ENCODE measurements around the gene ZCCHC2. TPM values are rescaled to one million over a fixed set of nuclear protein-coding genes. Genes with fewer than 3 reads are reported as not detected.

Gene ZCCHC2
- total RNA-seq, 1 donor from 2014 or later: 18.5 TPM

- no peak for TF ChIP-seq CTCF (IDR thresholded peaks at IDR 0.05; ENCODE audit: unreplicated experiment)
- Mint-ChIP-seq H3K36me3 (ENCODE audit: insufficient read depth) (peaks cover 2% of the 10 kb centered on the region), H3K27ac (no peak overlapping the region), H3K4me1 (ENCODE audit: low read depth) (no peaks in the 10 kb centered on the region), H3K4me3 (ENCODE audit: low read depth) (no peak overlapping the region), H3K27me3 (no peaks in the 10 kb centered on the region), H3K9me3 (ENCODE audit: low read depth) (peaks cover 24% of the 10 kb centered on the region)
- no peak for DNase-seq (ENCODE audit: low spot score, unreplicated experiment)
These were observed 10.3 kb upstream of the ZCCHC2 start for GRCh38 chr18:62512532-62512931.

- no peaks in the 10 kb centered on the region for H3K27me3 Mint-ChIP-seq
- H3K36me3 Mint-ChIP-seq (ENCODE audit: insufficient read depth): peaks cover 2% of the 10 kb centered on the region
- H3K9me3 Mint-ChIP-seq (ENCODE audit: low read depth): peaks cover 24% of the 10 kb centered on the region
- H3K4me3 Mint-ChIP-seq (ENCODE audit: low read depth): no peak overlapping the region
- no peak overlapping the region for H3K27ac Mint-ChIP-seq
- TF ChIP-seq CTCF (IDR thresholded peaks at IDR 0.05; ENCODE audit: unreplicated experiment): no peak
- no peak for DNase-seq (ENCODE audit: low spot score, unreplicated experiment)
- H3K4me1 Mint-ChIP-seq (ENCODE audit: low read depth): no peaks in the 10 kb centered on the region
These were observed 9.8 kb upstream of the ZCCHC2 start for GRCh38 chr18:62512996-62513395.

- H3K9me3 Mint-ChIP-seq (ENCODE audit: low read depth): peaks cover 24% of the 10 kb centered on the region
- peaks cover under 1% of the 10 kb centered on the region for H3K27me3 Mint-ChIP-seq
- no peak for TF ChIP-seq CTCF (IDR thresholded peaks at IDR 0.05; ENCODE audit: unreplicated experiment)
- no peak overlapping the region for H3K27ac Mint-ChIP-seq
- H3K36me3 Mint-ChIP-seq (ENCODE audit: insufficient read depth): peaks cover 2% of the 10 kb centered on the region
- no peak overlapping the region for H3K4me3 Mint-ChIP-seq (ENCODE audit: low read depth)
- H3K4me1 Mint-ChIP-seq (ENCODE audit: low read depth): no peaks in the 10 kb centered on the region
- DNase-seq (ENCODE audit: low spot score, unreplicated experiment): no peak
These were observed 8.3 kb upstream of the ZCCHC2 start for GRCh38 chr18:62514570-62514969.

GRCh38 chr18:62516242-62516641 lies 6.6 kb upstream of the ZCCHC2 start:
- Mint-ChIP-seq H3K9me3 (ENCODE audit: low read depth) (peaks cover 24% of the 10 kb centered on the region), H3K4me3 (ENCODE audit: low read depth) (no peak overlapping the region), H3K4me1 (ENCODE audit: low read depth) (no peaks in the 10 kb centered on the region), H3K27me3 (peaks cover 6% of the 10 kb centered on the region), H3K36me3 (ENCODE audit: insufficient read depth) (peaks cover 2% of the 10 kb centered on the region), H3K27ac (no peak overlapping the region)
- no peak for DNase-seq (ENCODE audit: low spot score, unreplicated experiment)
- no peak for TF ChIP-seq CTCF (IDR thresholded peaks at IDR 0.05; ENCODE audit: unreplicated experiment)

GRCh38 chr18:62518460-62519375 lies 4.1 kb upstream of the ZCCHC2 start:
- peaks cover 6% of the 10 kb centered on the region for H3K27me3 Mint-ChIP-seq
- no peak for TF ChIP-seq CTCF (IDR thresholded peaks at IDR 0.05; ENCODE audit: unreplicated experiment)
- peaks cover 4% of the 10 kb centered on the region for H3K4me1 Mint-ChIP-seq (ENCODE audit: low read depth)
- H3K36me3 Mint-ChIP-seq (ENCODE audit: insufficient read depth): no peaks in the 10 kb centered on the region
- peaks cover 5% of the 10 kb centered on the region for H3K9me3 Mint-ChIP-seq (ENCODE audit: low read depth)
- DNase-seq (ENCODE audit: low spot score, unreplicated experiment): no peak
- no peak overlapping the region for H3K4me3 Mint-ChIP-seq (ENCODE audit: low read depth)
- H3K27ac Mint-ChIP-seq: no peak overlapping the region

Measured in progenitor cell of endocrine pancreas (in vitro differentiated cells).